Skin epidermis (tissue), 12 donors: ENCODE measurements around the gene SLC29A3.
A peak's percentile ranks its signal among the peaks of the same experiment; 100 is the strongest.
"Not testable (repeated sequence)": the region's sequence is repeated elsewhere in the genome, so short reads cannot be mapped to it uniquely, and the experiment has no call there.

Experiments
- H3K27ac ChIP-seq, 21 experiments: fragments of 200-600 bp; sonication (generic) in 11 of 21; one replicate each; pipeline ENCODE4 v1.5.0; 2020; ENCODE audit warnings: mild to moderate bottlenecking in 3 of 21, inconsistent platforms in 2 of 21, moderate library complexity in 2 of 21
- H3K4me3 ChIP-seq, 7 experiments: fragments of 200-600 bp; sonication (generic) in 2 of 7; one replicate each; pipeline ENCODE4 v1.5.0; 2020; ENCODE audit warnings: inconsistent platforms in 2 of 7, mild to moderate bottlenecking in 2 of 7, moderate library complexity in 1 of 7

Gene SLC29A3

DNA sequence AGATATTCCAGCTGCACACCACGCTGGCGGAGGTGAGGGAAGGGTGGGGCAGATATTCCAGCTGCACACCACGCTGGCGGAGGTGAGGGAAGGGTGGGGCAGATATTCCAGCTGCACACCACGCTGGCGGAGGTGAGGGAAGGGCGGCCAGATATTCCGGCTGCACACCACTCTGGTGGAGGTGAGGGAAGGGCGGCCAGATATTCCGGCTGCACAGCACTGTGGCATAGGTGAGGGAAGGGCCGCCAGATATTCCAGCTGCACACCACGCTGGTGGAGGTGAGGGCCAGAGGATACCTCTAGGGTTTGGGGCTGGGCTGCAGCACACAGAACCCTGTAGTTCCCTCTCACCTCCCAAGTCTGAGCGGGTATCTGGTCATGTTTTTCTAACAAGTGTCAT lies 22.2 kb upstream of the SLC29A3 start:
- H3K4me3 ChIP-seq, H3K27ac ChIP-seq: not testable (repeated sequence)

- Histone ChIP-seq H3K4me3 (no peak overlapping the region), H3K27ac (no peak overlapping the region)
Measured at GRCh38 chr10:71297343-71297742, 21.7 kb upstream of the SLC29A3 start.

- no peak overlapping the region for H3K4me3 ChIP-seq
Measured at GRCh38 chr10:71299071-71299785, 19.8 kb upstream of the SLC29A3 start.

DNA sequence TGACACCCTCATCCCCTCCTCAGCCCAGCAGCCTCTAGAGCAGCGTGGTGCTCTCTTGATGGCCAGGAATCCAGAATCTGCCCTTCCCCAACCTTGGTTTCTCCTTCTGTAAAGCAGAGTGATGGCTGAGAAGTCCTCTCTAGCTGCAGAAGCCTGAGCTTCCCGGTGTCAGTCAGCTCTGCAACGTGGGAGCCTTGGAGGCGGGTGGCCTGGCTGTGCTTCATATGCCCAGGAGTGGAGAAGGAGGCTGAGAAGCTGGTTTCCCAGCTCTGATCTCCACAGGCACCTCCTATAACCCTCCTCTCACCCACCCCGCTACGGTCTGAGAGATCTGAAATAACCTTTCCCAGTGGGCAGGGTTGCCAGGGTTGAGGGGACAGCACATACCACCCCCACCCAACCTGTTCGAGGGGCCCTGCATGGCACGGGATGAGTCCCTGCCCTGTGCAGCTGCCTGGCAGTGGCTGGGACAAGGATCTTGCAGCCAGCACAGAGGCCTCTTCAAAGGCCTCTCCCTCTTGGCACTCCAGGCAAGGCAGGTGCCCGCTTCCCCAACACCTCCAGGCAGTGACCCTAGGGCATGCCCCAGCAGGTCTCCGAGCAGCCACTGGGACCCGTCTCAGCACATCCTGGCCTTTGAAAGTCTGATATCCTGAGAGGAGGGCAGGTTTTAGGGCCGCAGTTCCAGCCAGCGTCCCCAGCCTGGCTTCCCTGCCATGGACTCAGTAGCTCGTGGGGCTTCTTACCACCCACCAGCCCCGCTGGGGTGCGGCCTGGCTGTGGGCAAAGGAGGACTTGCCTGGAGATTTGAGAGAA lies 18.3 kb upstream of the SLC29A3 start:
- Histone ChIP-seq H3K27ac (peak overlapping the region in 8 of 21 experiments; percentile 2 to 63 (median 32)), H3K4me3 (no peak overlapping the region)

More at GRCh38 chr10:71299071-71299785, 19.8 kb upstream of the SLC29A3 start:
- no peak overlapping the region for H3K27ac ChIP-seq

DNA sequence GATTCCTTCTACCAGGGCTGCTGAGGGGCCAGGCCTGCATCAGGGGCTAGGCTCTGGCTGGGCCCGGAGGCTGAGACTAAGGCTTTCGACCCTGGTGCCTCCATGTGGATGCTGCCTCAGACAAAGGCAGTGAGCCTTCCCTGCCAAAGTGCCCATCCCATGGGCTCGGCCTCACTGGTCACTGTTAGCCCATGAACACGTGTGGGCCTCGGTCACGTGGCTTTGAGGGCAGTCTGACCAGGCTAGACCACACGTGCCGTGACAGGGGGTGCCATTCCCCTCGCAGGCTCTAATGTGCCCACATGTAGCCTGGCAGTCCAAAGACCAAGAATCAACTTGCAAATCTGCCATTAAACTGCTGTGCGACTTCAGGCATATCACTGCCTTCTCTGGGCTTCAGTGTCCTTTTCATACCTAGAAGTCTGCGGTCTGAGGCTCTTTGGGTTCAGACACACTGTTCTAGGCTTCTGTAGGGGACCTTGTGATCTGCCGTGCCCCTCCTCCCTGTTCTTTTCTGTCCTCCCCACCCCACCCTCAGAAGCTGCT lies 17.6 kb upstream of the SLC29A3 start:
- no peak overlapping the region for H3K4me3 ChIP-seq
- peak overlapping the region in 8 of 21 experiments; percentile 1 to 63 (median 23) for H3K27ac ChIP-seq

- Histone ChIP-seq H3K27ac (no peak overlapping the region), H3K4me3 (no peak overlapping the region)
Measured at GRCh38 chr10:71302451-71302850, 16.6 kb upstream of the SLC29A3 start.

DNA sequence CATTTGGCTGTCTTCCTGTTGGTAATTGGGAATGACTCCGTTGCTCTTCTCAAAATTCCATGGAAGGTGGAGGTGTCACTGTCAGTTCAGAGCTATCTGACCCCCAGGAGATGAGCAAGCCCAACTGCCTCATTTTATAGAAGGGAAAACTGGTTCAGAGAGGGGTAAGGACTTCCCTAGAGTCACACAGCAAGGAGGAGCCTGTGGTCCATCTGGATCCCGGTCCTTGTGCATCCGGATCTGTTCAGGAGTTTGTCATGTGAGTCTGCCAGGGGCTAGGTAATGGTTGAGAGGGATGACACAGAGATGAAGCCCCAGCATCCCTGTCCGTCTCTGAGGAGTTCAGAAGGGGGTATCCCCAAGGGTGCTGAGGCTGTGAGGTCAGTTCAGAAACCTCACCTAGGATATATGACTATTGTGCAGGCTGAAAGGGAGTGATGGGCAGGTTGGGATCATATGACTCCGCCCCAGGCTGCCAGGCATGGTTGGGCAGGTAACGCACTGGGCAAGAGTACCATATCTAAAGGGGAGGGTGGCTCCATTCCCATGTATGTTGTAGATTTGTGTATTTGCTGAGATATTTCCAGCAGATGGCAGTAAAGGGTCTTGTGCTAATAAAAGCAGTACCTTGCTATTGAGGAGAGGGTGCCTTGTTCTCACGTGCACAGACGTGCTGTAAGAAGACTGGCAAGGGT lies 16.0 kb upstream of the SLC29A3 start:
- H3K4me3 ChIP-seq: no peak overlapping the region

GRCh38 chr10:71303569-71303907 lies 15.5 kb upstream of the SLC29A3 start:
- Histone ChIP-seq H3K27ac (no peak overlapping the region), H3K4me3 (no peak overlapping the region)

More for the DNA sequence above, 16.0 kb upstream of the SLC29A3 start:
- no peak overlapping the region for H3K27ac ChIP-seq

GRCh38 chr10:71304914-71305313 lies 14.1 kb upstream of the SLC29A3 start:
- Histone ChIP-seq H3K27ac (no peak overlapping the region), H3K4me3 (no peak overlapping the region)

DNA sequence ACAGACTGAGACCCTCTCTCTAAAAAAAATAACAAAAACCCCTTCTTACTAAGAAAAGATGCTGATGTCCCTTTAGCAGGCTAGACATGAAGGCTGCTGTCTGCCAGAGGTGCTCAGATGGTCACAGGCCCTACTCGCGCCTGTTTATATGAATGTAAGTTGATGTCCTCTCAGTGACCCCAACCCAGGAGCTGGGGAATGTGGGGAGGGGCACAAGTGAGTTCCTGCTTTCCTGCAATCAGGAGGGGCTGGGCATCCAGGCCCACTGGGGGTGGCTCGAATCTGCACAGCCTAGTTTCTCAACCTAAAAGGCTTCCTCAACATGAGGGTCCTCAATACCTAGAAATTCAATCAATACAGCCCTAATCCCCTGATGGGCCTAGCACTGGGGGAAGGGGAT lies 12.1 kb upstream of the SLC29A3 start:
- Histone ChIP-seq H3K27ac (peak overlapping the region in 1 of 21 experiments; percentile 3), H3K4me3 (no peak overlapping the region)

DNA sequence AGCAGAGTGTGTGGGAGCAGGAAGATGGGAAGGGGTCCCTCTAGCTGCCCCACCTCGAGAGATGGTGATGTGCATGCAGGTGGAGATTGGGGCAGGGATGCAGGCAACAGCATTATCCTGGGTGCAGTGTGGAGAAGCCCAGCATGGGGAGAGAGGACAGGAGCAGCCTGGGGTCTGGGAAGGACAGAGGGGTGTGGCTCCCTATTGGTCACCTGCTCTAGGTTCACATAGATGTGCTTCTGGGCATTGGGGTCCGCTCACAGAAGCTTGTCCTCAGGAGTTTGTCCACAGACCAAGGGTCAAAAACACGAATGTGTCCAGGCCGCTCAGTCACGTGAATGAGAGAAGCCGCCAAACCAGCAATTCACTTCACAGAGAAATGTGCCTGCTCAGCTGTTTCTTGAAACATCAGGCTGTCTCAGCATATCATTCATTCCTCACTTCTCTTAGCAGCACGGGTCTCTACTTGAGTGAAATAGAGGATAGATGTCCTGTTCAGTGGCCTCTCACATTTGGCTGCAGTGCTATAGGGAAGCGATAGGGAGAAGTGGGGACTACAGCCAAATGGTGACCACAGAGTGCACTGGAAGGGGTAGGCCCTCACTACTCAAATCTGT lies 11.5 kb upstream of the SLC29A3 start:
- Histone ChIP-seq H3K27ac (peak overlapping the region in 1 of 21 experiments; percentile 3), H3K4me3 (no peak overlapping the region)

DNA sequence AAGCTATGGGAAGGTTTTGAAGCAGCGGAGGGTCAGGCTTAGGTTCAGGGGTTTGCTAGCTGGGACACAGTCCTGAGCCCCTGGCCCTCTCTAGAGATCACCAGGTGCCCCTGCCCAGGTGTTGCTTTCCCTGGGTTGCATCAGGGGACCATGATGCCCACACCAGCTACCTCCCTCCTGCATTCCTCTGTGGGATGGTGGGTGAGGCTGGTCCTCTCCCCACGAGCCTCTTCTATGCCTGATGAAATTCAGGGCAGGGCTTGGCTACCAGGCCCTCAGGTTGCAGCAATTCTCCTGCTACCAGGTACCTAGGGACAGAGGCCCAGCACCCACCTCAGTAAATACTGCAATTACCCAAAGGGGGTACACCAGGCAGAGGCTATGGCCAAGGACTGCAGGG lies 10.8 kb upstream of the SLC29A3 start:
- peak overlapping the region in 2 of 21 experiments; percentile 14 to 42 for H3K27ac ChIP-seq

DNA sequence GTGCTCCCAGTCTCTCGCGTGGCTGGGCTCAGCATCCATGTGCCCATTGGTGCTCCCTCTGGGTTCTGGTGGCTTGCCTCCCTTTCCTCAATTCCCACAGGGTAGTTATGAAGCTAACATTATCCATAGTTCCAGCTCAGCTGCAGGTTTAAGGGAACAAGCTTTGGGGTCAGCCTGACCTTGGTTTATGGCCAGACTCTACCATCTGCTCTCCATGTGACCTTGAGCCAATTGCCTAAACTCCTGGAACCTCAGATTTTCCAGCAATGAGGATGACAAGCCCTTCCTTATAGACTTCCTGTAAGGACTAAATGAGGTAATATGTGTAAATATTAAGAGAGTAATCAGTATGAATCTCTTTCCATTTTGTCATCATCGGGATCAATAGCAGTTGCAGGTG lies 10.1 kb upstream of the SLC29A3 start:
- Histone ChIP-seq H3K4me3 (no peak overlapping the region), H3K27ac (peak overlapping the region in 1 of 21 experiments; percentile 14)

More for the DNA sequence above, 10.8 kb upstream of the SLC29A3 start:
- no peak overlapping the region for H3K4me3 ChIP-seq

- no peak overlapping the region for H3K27ac ChIP-seq
- no peak overlapping the region for H3K4me3 ChIP-seq
Measured at GRCh38 chr10:71309919-71310318, 9.1 kb upstream of the SLC29A3 start.

- Histone ChIP-seq H3K4me3 (no peak overlapping the region), H3K27ac (no peak overlapping the region)
Measured at GRCh38 chr10:71312220-71312619, 6.8 kb upstream of the SLC29A3 start.

DNA sequence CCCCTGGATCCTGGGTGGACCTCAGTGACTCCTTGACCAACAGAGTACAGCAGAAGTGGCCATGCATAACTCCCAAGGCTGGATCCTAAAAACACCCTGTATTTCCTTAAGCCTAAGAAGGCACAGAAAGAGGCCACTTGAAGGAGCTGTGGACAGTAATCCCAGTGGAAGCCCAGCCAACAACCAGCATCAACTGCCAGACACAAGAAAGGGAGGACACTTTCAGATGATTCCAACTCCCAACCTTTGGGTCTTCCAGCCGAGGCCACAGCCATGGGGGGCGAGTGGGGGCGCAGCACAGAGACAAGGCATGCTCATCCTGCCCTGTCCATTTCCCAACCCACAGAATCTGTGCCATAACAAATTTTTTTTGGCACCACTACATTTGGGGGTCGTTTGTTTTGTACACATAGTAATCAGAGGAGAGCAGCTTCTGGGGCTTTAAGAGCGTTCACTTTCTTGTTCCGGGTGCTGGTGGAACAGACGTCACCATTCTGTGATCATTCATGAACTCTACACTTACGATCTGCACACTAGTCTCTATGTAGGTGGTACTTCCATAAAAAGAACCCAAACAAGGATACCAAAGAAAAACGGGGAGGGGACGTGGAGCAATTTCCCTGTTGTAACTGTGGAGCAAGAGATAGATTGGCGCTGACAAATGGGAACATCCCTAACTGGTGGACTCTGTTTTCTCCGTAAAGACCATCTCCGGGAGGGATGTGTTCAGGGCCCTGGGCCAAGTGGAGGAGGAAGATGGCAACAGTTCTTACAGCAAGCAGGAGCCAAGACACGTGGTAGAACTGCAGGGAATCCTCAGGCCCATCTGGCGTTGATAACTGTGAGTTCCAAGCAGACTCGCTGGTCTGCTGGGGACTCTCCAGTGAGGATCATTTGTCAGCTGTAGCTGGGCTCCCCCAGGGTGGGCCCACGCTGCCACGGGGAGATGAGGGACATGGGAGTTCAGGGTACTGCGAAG lies 6.0 kb upstream of the SLC29A3 start:
- Histone ChIP-seq H3K27ac (peak overlapping the region in 7 of 21 experiments; percentile 7 to 71 (median 65)), H3K4me3 (no peak overlapping the region)

DNA sequence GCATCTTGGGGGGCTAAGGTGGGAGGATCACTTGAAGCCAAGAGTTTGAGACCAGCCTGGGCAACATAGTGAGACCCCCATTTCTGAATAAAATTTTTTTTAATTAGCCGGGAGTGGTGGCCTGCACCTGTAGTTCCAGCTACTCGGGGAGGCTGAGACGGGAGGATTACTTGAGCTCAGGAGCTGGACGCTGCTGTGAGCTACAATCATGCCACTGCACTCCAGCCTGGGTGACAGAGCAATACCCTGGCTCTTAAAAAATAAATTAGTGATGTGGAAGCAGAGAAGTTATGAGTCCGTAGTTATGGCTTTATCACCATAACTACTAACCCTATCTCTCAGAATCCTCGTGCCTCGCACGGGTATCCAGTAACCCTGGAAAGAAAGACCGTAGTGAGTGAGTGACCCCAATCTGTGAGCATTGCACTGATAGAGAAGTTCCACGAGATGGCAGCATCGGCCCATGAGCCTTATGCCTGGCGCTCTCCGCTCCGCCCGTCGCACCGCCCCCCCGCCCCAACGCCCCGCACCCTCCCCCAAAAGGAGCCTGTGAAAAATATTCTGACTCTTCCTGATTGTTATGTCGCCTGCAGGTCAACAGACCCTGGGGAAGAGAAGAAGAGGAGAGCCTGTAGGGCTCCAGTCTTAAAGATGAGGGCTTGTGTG lies 4.9 kb upstream of the SLC29A3 start:
- H3K27ac ChIP-seq: peak overlapping the region in 6 of 21 experiments; percentile 15 to 67 (median 57)
- no peak overlapping the region for H3K4me3 ChIP-seq

GRCh38 chr10:71314694-71315225 lies 4.3 kb upstream of the SLC29A3 start:
- H3K4me3 ChIP-seq: no peak overlapping the region
- H3K27ac ChIP-seq: no peak overlapping the region
